Neural cell (in vitro differentiated cells): ENCODE results near the gene HOXA7. TPM values are rescaled to one million over a fixed set of nuclear protein-coding genes. Genes with fewer than 3 reads are reported as not detected.

Experiments
- H2AFZ ChIP-seq: fragments of 200-600, 300-800 bp; sonication (generic), shearing (Covaris generic); 2 replicates; pipeline ENCODE4 v1.6.0; 2014; ENCODE audit warnings: low read depth, mild to moderate bottlenecking, antibody characterized with exemption, low read length, moderate library complexity
- H3F3A ChIP-seq: fragments of 200-600 bp; shearing (Covaris generic); 2 replicates; pipeline ENCODE4 v1.6.1; 2016; ENCODE audit warnings: mild to moderate bottlenecking, moderate library complexity, mixed read lengths, antibody characterized with exemption, low read length; ENCODE audit not compliant: insufficient read depth, poor library complexity, severe bottlenecking
- H3K27ac ChIP-seq: fragments of 200-600, 300-800 bp; sonication (generic), shearing (Covaris generic); 2 replicates; pipeline ENCODE4 v1.5.1; 2014; ENCODE audit warnings: mild to moderate bottlenecking, low read length, moderate library complexity
- H3K27me3 ChIP-seq: fragments of 300-800, 200-600 bp; sonication (generic), shearing (Covaris generic); 2 replicates; pipeline ENCODE4 v1.6.0; 2014; ENCODE audit warnings: mild to moderate bottlenecking, low read depth, low read length, moderate library complexity; ENCODE audit not compliant: insufficient read depth
- H3K36me3 ChIP-seq: fragments of 300-800, 200-600 bp; sonication (generic), shearing (Covaris generic); 2 replicates; pipeline ENCODE4 v1.5.1; 2014; ENCODE audit warnings: mild to moderate bottlenecking, antibody characterized with exemption, low read length, moderate library complexity; ENCODE audit not compliant: insufficient read depth
- H3K4me2 ChIP-seq: fragments of 300-800, 200-600 bp; sonication (generic), shearing (Covaris generic); 2 replicates; pipeline ENCODE4 v1.6.0; 2014; ENCODE audit warnings: mild to moderate bottlenecking, low read length
- H3K4me3 ChIP-seq: fragments of 300-800, 200-600 bp; sonication (generic), shearing (Covaris generic); 2 replicates; pipeline ENCODE4 v1.5.1; 2014; ENCODE audit warnings: mild to moderate bottlenecking, low read length, moderate library complexity
- H3K79me2 ChIP-seq: fragments of 200-600 bp; shearing (Covaris generic); replicated peaks from 2 replicates; pipeline ENCODE4 v1.6.0; 2014; ENCODE audit warnings: mild to moderate bottlenecking, low read length, moderate library complexity; ENCODE audit not compliant: insufficient read depth
- H3K9ac ChIP-seq: fragments of 300-800, 200-600 bp; sonication (generic), shearing (Covaris generic); 2 replicates; pipeline ENCODE4 v1.6.1; 2016; ENCODE audit warnings: mild to moderate bottlenecking, low read length, mixed read lengths
- H3K9me2 ChIP-seq: fragments of 200-600 bp; shearing (Covaris generic); 2 replicates; pipeline ENCODE4 v1.6.1; 2016; ENCODE audit warnings: mild to moderate bottlenecking, low read length, mixed read lengths; ENCODE audit not compliant: insufficient read depth
- H3K9me3 ChIP-seq: fragments of 200-600, 300-800 bp; sonication (generic), shearing (Covaris generic); 2 replicates; pipeline ENCODE4 v1.6.1; 2016; ENCODE audit warnings: mild to moderate bottlenecking, mixed run types, low read length, moderate library complexity, mixed read lengths
- H4K20me1 ChIP-seq: fragments of 200-600 bp; shearing (Covaris generic); 2 replicates; pipeline ENCODE4 v1.6.1; 2016; ENCODE audit warnings: mild to moderate bottlenecking, mixed run types; ENCODE audit not compliant: insufficient read depth
- CTCF ChIP-seq: fragments of 450-650 bp; IDR thresholded peaks from 2 replicates; pipeline ENCODE4 v1.5.1; 2014; ENCODE audit warnings: antibody characterized with exemption, mild to moderate bottlenecking, moderate library complexity; ENCODE audit not compliant: poor library complexity, severe bottlenecking
- EP300 ChIP-seq: fragments of 450-650 bp; conservative IDR thresholded peaks from 2 replicates; pipeline ENCODE4 v1.6.1; 2014; ENCODE audit warnings: antibody characterized with exemption, mild to moderate bottlenecking, moderate library complexity; ENCODE audit not compliant: poor library complexity, severe bottlenecking
- EZH2 ChIP-seq: fragments of 200-600, 300-800 bp; shearing (Covaris generic), sonication (generic); IDR thresholded peaks from 2 replicates; pipeline ENCODE4 v1.6.1; 2014; ENCODE audit warnings: antibody characterized with exemption, low read length, borderline replicate concordance, mild to moderate bottlenecking; ENCODE audit not compliant: insufficient read depth, poor library complexity, severe bottlenecking
- MXI1 ChIP-seq: fragments of 450-650 bp; conservative IDR thresholded peaks from 2 replicates; pipeline ENCODE4 v1.6.1; 2014; ENCODE audit warnings: antibody characterized with exemption, mild to moderate bottlenecking; ENCODE audit not compliant: poor library complexity, severe bottlenecking
- POLR2AphosphoS5 ChIP-seq: IDR thresholded peaks from 2 replicates; pipeline ENCODE4 v1.6.1; 2012
- RAD21 ChIP-seq: fragments of 450-650 bp; conservative IDR thresholded peaks from 2 replicates; pipeline ENCODE4 v1.6.1; 2014; ENCODE audit warnings: antibody characterized with exemption, mild to moderate bottlenecking, moderate library complexity
- SMC3 ChIP-seq: fragments of 450-650 bp; conservative IDR thresholded peaks from 2 replicates; pipeline ENCODE4 v1.6.1; 2014; ENCODE audit warnings: antibody characterized with exemption, mild to moderate bottlenecking, moderate library complexity; ENCODE audit not compliant: poor library complexity
- TAF1 ChIP-seq: IDR thresholded peaks from 2 replicates; pipeline ENCODE4 v1.6.1; 2012; ENCODE audit warnings: low read depth
- polyA plus RNA-seq: library from polyadenylated mRNA; depleted of rRNA; stranded (reverse); fragments of >200 nt; gene quantifications from 2 replicates; pipeline ENCODE4 v1.2.3, GENCODE V29; 2014
- TF ChIP-seq, protein P1 (sequence below): IDR thresholded peaks from 2 replicates; pipeline ENCODE4 v1.6.1; 2012; ENCODE audit warnings: borderline replicate concordance

HOXA7 gene
- polyA plus RNA-seq, 1 donor from 2014 or later = not detected

GRCh38 chr7:27134392-27134791 lies 22.1 kb downstream of the HOXA7 start:
- H3K27me3 ChIP-seq = peaks cover 98% of the 10 kb centered on the region
- no peaks in the 10 kb centered on the region for H3K9me2 ChIP-seq
- no peak overlapping the region for H3K4me2 ChIP-seq
- no peaks in the 10 kb centered on the region for H4K20me1 ChIP-seq
- H2AFZ ChIP-seq = no peak overlapping the region
- no peaks in the 10 kb centered on the region for H3F3A ChIP-seq
- H3K27ac ChIP-seq = no peak overlapping the region
- TF ChIP-seq EZH2 (no peak), SMC3 (no peak), MXI1 (no peak), POLR2AphosphoS5 (no peak), TAF1 (no peak), RAD21 (no peak), CTCF (no peak), EP300 (no peak)
- TF ChIP-seq, protein P1, sequence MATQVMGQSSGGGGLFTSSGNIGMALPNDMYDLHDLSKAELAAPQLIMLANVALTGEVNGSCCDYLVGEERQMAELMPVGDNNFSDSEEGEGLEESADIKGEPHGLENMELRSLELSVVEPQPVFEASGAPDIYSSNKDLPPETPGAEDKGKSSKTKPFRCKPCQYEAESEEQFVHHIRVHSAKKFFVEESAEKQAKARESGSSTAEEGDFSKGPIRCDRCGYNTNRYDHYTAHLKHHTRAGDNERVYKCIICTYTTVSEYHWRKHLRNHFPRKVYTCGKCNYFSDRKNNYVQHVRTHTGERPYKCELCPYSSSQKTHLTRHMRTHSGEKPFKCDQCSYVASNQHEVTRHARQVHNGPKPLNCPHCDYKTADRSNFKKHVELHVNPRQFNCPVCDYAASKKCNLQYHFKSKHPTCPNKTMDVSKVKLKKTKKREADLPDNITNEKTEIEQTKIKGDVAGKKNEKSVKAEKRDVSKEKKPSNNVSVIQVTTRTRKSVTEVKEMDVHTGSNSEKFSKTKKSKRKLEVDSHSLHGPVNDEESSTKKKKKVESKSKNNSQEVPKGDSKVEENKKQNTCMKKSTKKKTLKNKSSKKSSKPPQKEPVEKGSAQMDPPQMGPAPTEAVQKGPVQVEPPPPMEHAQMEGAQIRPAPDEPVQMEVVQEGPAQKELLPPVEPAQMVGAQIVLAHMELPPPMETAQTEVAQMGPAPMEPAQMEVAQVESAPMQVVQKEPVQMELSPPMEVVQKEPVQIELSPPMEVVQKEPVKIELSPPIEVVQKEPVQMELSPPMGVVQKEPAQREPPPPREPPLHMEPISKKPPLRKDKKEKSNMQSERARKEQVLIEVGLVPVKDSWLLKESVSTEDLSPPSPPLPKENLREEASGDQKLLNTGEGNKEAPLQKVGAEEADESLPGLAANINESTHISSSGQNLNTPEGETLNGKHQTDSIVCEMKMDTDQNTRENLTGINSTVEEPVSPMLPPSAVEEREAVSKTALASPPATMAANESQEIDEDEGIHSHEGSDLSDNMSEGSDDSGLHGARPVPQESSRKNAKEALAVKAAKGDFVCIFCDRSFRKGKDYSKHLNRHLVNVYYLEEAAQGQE = no peak
- no peak overlapping the region for H3K4me3 ChIP-seq
- no peaks in the 10 kb centered on the region for H3K79me2 ChIP-seq
- peaks cover 10% of the 10 kb centered on the region for H3K9me3 ChIP-seq
- H3K36me3 ChIP-seq = no peaks in the 10 kb centered on the region
- no peak overlapping the region for H3K9ac ChIP-seq

DNA sequence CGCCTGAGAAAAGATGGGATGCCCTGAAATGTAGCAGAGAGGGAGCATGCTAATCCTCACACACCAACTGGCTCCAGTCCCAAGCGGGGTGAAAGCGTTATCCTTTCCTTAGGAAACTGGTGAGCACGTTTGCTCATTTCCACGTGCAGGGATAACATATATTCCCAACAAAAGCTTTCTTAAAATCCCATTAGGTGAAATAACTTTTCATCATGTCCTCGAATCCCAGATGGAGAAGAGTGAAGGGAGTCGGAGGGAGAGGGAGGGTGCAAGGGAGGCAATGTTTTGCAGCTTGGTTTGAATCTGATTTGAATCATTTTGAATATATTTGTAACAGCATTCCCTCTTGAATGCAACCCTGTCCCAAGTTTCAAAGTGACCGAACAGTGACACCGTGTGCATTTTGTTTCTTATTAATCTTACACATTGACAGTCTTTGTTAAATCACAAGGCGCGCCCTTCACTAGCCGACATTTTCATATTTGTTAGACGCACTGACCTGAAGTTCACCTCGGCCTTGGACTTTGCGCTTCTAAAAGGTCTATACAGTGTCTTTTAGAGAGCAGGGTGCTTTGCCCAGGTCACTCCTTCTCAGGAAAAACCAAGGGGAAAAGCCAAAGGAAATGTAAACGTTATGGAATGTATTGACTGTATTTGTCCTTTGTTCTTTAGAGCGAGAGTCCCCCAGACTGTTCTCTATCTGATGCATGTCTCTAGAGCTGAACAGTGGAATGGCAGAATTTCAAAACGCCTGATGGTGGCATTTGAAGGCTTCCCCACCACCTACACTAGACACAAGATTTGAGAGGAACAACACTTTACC lies 22.9 kb downstream of the HOXA7 start:
- Histone ChIP-seq H2AFZ (no peak overlapping the region), H3K4me3 (no peak overlapping the region), H3K27me3 (peaks cover 98% of the 10 kb centered on the region), H4K20me1 (no peaks in the 10 kb centered on the region), H3F3A (no peaks in the 10 kb centered on the region), H3K9me2 (no peaks in the 10 kb centered on the region), H3K9ac (no peak overlapping the region), H3K36me3 (no peaks in the 10 kb centered on the region), H3K4me2 (no peak overlapping the region), H3K9me3 (peaks cover 16% of the 10 kb centered on the region), H3K79me2 (no peaks in the 10 kb centered on the region), H3K27ac (no peak overlapping the region)
- TF ChIP-seq, protein P1 = no peak
- TF ChIP-seq EZH2 = no peak
- no peak for TF ChIP-seq CTCF
- TF ChIP-seq MXI1 = no peak
- no peak for TF ChIP-seq POLR2AphosphoS5
- no peak for TF ChIP-seq SMC3
- TF ChIP-seq RAD21 = no peak
- no peak for TF ChIP-seq EP300
- TF ChIP-seq TAF1 = no peak
